Stimulated activated CD4-positive, alpha-beta T cell treated with anti-CD3 and anti-CD28 coated beads, Interleukin-12 subunit alpha, Interleukin-12 subunit beta, amount 100 ng/mL, for 48 hours (primary cell): ENCODE measurements around the gene NT5DC1.

ENCODE experiments used
- DNase-seq, 3 donors: peaks; one replicate each; pipeline ENCODE4 v3.0.0-alpha.2; 2020; ENCODE audit warnings: low read depth in 2 of 3, low spot score in 1 of 3

NT5DC1 gene

GRCh38 chr6:116100419-116101301, at the start of gene NT5DC1:
NT5DC1 (plus strand) TSS chr6:116100853; CDS start chr6:116100931, 78 bp downstream.
- peak; percentile 67 to 80 (median 67) for DNase-seq

- DNase-seq, result no peak
These were observed 49.4 kb upstream of the NT5DC1 start for GRCh38 chr6:116051244-116051643.

DNA sequence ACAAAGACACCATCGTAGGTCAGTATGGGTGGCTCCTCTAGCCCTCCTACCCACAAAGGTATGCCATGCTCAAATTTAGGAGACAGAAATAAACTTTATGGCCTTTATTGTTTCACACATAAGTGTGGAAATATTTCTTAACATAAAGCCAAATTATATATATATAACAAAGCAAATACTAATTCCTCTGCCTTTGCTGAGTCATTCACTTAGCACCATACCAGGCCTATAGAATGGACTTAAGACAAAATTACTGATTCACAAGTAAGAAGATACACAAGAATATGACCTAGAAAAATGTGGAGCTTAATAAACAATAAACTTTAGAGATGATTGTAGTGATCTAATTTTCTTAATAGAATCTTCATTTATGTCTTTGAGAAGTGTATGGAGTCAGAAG, 45.1 kb upstream of the NT5DC1 start:
- no peak for DNase-seq

DNA sequence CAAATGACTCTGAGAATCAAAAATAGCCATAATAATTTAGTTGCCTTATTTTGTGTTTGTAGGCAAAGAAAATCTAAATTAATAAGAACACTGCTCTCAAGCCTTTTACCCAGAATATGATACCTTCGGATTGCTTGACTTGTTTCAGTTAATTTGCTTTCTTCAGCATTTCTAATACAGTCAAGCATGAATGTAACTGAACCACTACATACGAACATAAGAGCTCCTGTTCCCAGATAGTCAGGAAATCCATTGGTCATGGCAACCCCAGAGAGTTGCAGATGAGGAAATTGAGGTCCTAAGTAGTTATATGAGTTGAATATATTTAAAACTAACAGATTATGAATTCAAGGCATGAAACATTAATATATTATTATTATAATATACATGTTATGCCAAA, 42.9 kb upstream of the NT5DC1 start:
- no peak for DNase-seq

GRCh38 chr6:116059713-116060571, 40.7 kb upstream of the NT5DC1 start:
- no peak for DNase-seq

DNA sequence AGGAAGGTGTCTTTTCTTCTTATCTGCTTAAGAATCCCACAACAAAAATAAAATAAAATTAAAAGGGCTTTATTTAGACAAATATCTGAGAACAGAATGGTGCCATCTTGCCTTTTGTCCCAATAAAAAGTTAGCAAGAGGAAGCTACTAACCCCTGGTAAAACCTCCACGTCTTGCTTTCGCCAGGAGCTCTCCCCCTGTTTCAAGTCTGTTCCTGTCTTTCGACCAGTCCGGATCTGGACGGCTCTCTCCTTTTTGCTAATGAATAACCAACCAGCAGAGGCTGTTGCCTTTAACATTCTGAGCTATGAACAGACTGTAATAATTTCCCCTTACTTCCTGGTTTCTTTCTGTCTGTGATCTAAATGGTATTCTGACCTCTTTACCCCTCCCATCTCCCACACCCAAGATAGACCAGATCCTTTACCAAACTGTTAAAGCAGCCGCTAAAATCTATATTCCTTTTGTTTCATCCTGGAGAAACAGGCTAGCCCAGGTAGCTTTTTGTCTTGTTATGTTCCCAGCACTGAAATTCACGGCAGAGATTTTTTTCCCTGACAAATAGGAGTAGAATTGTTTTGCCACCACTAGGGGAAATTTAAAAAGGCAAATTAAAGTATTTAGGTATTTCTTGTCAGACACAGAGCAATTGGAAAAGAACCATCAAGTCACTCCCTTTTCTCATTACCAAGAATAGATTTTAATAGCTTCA, 39.9 kb upstream of the NT5DC1 start, which contains the start of gene FRK:
TSS of gene FRK (minus strand) at position 320 of the 712 bp plus-strand sequence. CDS start 580 bp downstream, outside the sequence.
- no peak for DNase-seq

GRCh38 chr6:116062496-116062895, 38.2 kb upstream of the NT5DC1 start:
- DNase-seq, result no peak

- DNase-seq, result no peak
These were observed 36.0 kb upstream of the NT5DC1 start for GRCh38 chr6:116064666-116065065.

DNA sequence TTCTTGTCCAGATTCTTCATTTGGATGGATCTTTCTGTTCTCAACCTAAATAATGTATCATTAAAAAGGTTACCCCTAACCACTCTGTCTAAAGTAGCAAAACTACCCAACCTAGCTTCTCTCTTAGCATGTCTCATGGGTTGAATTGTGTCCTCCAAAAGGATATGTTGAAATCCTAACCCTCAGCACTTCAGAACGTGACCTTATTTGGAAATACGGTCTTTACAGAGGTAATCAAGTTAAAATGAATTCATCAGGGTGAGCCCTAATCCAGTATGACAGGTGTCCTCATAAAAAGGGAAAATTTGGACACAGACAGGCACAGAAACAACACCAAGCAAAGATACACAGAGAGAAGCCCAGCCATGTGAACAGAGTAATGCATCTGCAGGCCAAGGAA, 33.9 kb upstream of the NT5DC1 start:
- DNase-seq, result no peak

DNA sequence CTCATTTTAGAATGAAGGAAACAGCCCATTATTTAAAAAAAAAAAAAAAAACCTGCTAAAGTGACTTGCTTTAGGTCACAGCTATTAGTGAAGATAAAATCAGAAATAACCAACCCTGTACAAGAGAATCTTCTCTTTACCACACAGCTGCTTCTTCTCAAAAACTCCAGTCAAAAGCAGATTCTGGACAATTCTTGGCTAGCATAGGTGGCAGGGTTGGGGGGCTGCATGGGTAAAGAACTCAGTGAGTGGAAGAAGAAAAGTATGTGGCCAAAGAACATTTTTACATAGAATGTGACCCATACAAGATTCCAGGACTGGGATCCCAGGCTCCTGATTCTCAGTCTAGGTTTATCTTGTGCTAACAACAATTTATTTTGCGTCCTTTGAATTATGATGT, 30.6 kb upstream of the NT5DC1 start:
- no peak for DNase-seq

DNA sequence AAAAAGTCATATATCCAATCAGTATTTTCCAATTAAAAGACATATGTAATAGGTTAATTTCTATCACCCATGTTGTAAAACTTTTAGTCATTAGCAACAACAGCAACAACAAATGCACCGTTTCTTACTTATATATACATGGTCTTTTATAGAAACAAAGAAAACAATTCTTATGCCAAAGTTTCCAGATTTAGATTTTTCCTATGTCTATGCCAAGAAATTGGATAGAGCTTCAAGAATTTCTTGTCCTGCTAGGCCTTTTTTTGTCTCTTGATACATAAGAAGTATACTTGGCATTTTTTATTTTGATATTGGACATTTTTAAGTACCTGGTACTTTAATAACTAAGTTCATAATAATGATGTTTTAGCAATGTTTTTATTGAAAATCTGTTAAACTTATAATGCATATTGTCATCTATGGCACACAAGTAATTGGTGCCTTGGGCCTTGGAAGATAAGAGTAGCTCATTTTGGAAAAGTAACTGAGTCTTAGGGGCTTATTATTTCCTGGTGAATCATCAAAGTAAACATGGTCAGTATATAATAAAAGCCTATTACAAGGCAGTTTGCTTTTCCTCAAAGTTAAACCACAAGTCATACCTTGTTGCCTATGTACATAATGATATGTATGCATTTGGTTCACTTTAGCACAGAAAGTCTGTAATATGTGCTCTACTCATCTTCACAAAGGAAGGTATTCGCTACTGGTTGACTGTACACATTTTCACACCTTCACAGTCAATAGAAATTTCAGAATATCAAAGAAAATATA, 29.9 kb upstream of the NT5DC1 start:
- DNase-seq, result no peak

GRCh38 chr6:116072368-116072767, 28.3 kb upstream of the NT5DC1 start:
- DNase-seq, result no peak

- no peak for DNase-seq
These were observed 26.8 kb upstream of the NT5DC1 start for GRCh38 chr6:116073765-116074440.

- DNase-seq, result no peak
These were observed 25.8 kb upstream of the NT5DC1 start for GRCh38 chr6:116074732-116075390.

DNA sequence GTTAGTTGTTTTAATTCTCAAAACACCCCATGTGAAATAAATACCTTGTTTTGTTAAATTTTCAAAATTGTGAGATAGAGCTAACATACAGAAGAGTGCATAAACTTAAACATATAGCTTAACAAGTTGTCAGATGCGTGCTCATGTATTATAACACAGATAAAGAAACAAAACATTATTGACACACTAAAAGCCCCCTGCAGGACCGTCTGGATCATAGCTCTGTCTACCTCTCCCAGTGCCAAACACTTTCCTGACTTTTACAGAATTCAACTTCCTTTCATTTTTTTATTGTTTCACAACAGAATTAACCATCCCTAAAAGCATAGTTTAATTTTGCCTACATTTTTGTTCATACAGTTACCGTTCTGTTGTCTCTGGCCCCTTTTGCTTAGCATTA, 22.1 kb upstream of the NT5DC1 start:
- no peak for DNase-seq

DNA sequence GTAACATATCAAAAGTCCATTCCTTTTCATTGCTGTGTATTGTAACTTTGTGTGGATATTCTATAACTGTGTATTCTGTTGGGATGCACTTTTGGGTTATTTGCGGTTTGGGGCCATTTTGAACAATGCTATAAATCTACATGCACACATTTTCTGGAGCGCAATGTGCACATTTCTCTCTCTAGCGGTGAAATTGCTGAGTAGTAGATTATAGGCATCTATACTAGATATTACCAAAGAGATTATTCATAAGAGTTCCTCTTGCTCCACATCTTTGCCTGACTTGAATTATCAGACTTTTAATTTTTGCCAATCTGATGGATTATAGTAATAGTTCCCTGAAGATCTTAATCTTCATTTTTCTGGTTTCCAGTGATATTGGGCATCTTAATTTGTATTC, 21.7 kb upstream of the NT5DC1 start:
- DNase-seq, result no peak

DNA sequence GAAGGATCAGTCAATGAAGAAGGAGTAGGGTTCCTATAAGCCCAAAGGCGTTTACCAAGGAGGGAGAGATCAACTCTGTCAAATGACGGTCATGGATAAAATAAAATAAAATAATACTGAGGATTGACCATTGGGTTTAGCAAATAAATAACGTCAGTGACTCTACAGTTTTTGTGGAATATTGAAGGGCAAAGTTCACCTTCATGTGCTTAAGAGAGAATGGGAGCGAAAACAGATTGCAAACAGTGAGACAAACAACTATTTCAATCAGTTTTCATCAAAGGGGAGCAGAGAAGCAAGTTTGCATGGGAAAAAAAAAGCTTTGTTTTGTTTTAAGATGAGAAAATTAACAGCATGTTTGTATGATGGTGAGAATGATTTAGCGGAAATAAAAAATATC, 17.6 kb upstream of the NT5DC1 start:
- no peak for DNase-seq

GRCh38 chr6:116084284-116084683, 16.4 kb upstream of the NT5DC1 start:
- no peak for DNase-seq

GRCh38 chr6:116087437-116088027, 13.1 kb upstream of the NT5DC1 start:
- no peak for DNase-seq
